Osteocyte (in vitro differentiated cells): ENCODE measurements around the gene OTOG. TPM values are rescaled to one million over a fixed set of nuclear protein-coding genes. Genes with fewer than 3 reads are reported as not detected.

Experiments
- DNase-seq: peaks from one replicate; pipeline ENCODE4 v3.0.0; 2021; ENCODE audit warnings: mixed read lengths; ENCODE audit not compliant: unreplicated experiment; ENCODE audit errors: extremely low spot score
- H3K27ac Mint-ChIP-seq: one replicate; pipeline ENCODE4 v1.8.0; 2021; ENCODE audit warnings: mild to moderate bottlenecking, mixed read lengths; ENCODE audit not compliant: unreplicated experiment
- H3K27me3 Mint-ChIP-seq: one replicate; pipeline ENCODE4 v1.8.0; 2021; ENCODE audit warnings: mixed read lengths; ENCODE audit not compliant: unreplicated experiment
- H3K36me3 Mint-ChIP-seq: one replicate; pipeline ENCODE4 v1.8.0; 2021; ENCODE audit warnings: mixed read lengths; ENCODE audit not compliant: unreplicated experiment
- H3K4me1 Mint-ChIP-seq: one replicate; pipeline ENCODE4 v1.8.0; 2021; ENCODE audit warnings: mixed read lengths; ENCODE audit not compliant: unreplicated experiment
- H3K4me3 Mint-ChIP-seq: one replicate; pipeline ENCODE4 v1.8.0; 2021; ENCODE audit warnings: mild to moderate bottlenecking, moderate library complexity, mixed read lengths; ENCODE audit not compliant: unreplicated experiment
- H3K9me3 Mint-ChIP-seq: one replicate; pipeline ENCODE4 v1.8.0; 2021; ENCODE audit warnings: mixed read lengths; ENCODE audit not compliant: unreplicated experiment
- CTCF ChIP-seq: fragments of 200-600 bp; sonication (generic); IDR thresholded peaks from 2 replicates; pipeline ENCODE4 v1.5.0; 2021; ENCODE audit warnings: antibody characterized with exemption, mild to moderate bottlenecking, moderate library complexity
- total RNA-seq: library from RNA; stranded (reverse); gene quantifications from 2 replicates; pipeline ENCODE4 v1.2.1, GENCODE V29; 2021

Gene OTOG
- total RNA-seq, 1 donor from 2014 or later = not detected

- H3K36me3 Mint-ChIP-seq = no peaks in the 10 kb centered on the region
- peaks cover 2% of the 10 kb centered on the region for H3K4me1 Mint-ChIP-seq
- H3K4me3 Mint-ChIP-seq = no peak overlapping the region
- TF ChIP-seq CTCF = no peak
- no peak for DNase-seq
- peaks cover 18% of the 10 kb centered on the region for H3K27me3 Mint-ChIP-seq
- H3K27ac Mint-ChIP-seq = no peak overlapping the region
- H3K9me3 Mint-ChIP-seq = no peaks in the 10 kb centered on the region
These were observed 39.3 kb upstream of the OTOG start for GRCh38 chr11:17507773-17508172.

- Mint-ChIP-seq H3K27me3 (peaks cover 21% of the 10 kb centered on the region), H3K36me3 (no peaks in the 10 kb centered on the region), H3K4me3 (no peak overlapping the region), H3K9me3 (no peaks in the 10 kb centered on the region), H3K27ac (no peak overlapping the region), H3K4me1 (peaks cover 2% of the 10 kb centered on the region)
- no peak for TF ChIP-seq CTCF
- DNase-seq = no peak
These were observed 38.8 kb upstream of the OTOG start for GRCh38 chr11:17508306-17508705.

GRCh38 chr11:17508791-17509190 lies 38.3 kb upstream of the OTOG start:
- Mint-ChIP-seq H3K4me1 (peaks cover 2% of the 10 kb centered on the region), H3K9me3 (no peaks in the 10 kb centered on the region), H3K27me3 (peaks cover 25% of the 10 kb centered on the region), H3K4me3 (no peak overlapping the region), H3K27ac (no peak overlapping the region), H3K36me3 (no peaks in the 10 kb centered on the region)
- no peak for TF ChIP-seq CTCF
- no peak for DNase-seq

GRCh38 chr11:17510507-17511206 lies 36.4 kb upstream of the OTOG start:
- no peaks in the 10 kb centered on the region for H3K9me3 Mint-ChIP-seq
- H3K4me3 Mint-ChIP-seq = no peak overlapping the region
- H3K27me3 Mint-ChIP-seq = peaks cover 33% of the 10 kb centered on the region
- no peaks in the 10 kb centered on the region for H3K36me3 Mint-ChIP-seq
- no peak for DNase-seq
- no peak overlapping the region for H3K27ac Mint-ChIP-seq
- no peak for TF ChIP-seq CTCF
- peaks cover 2% of the 10 kb centered on the region for H3K4me1 Mint-ChIP-seq

GRCh38 chr11:17511571-17511970 lies 35.5 kb upstream of the OTOG start:
- H3K9me3 Mint-ChIP-seq = no peaks in the 10 kb centered on the region
- H3K4me3 Mint-ChIP-seq = no peak overlapping the region
- no peak overlapping the region for H3K27ac Mint-ChIP-seq
- DNase-seq = no peak
- H3K36me3 Mint-ChIP-seq = no peaks in the 10 kb centered on the region
- H3K4me1 Mint-ChIP-seq = peaks cover 2% of the 10 kb centered on the region
- H3K27me3 Mint-ChIP-seq = peaks cover 39% of the 10 kb centered on the region
- TF ChIP-seq CTCF = no peak
